ENCODE results near the gene HPSE2.

- no peak for TF ChIP-seq CTCF (IDR thresholded peaks at IDR 0.05)
- no peak for TF ChIP-seq EZH2 (IDR thresholded peaks at IDR 0.05; ENCODE audit: borderline replicate concordance, insufficient read depth, low read depth, low read length, poor library complexity, severe bottlenecking)
These were observed 2.0 kb downstream of the HPSE2 start for GRCh38 chr10:99233689-99234037.
